ENCODE data around the gene CILP.

CILP gene

DNA sequence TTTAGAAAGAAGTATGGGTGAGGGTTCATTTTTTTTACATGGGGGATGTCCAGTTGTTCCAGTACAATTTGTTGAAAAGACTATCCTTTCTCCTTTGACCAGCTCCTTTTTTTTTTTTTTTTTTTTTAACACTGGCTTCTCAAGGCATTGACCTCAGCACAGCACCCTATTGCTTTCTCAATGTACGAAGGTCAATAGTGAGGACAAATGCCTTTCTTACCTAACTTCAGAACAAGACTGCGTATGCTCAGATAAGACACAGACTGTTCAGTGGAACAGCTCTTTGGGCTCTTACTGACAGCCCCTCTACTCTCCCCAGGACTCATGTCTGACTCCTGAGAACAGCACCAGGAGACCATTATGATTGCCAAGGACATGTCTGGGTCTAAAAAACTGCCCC is 10.4 kb upstream of the CILP start:
- no peak for DNase-seq

DNA sequence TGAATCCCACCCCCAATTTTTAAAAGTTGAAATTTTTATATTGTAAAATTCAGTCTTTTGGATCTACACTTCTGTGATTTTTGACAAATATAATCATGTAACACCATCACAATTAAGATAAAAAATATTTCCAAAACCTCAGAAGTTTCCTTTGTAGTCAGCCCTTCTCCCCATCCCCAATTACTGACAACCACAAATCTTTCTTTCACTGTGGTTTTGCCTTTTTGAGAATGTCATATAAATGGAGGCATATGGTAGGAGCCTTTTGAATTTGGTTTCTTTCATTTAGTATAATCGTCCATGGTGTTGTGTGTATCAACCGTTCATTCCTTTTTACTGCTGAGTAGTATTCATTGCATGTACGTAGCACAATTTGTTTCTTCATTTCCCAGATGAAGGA is 7.9 kb upstream of the CILP start:
- DNase-seq = no peak

DNA sequence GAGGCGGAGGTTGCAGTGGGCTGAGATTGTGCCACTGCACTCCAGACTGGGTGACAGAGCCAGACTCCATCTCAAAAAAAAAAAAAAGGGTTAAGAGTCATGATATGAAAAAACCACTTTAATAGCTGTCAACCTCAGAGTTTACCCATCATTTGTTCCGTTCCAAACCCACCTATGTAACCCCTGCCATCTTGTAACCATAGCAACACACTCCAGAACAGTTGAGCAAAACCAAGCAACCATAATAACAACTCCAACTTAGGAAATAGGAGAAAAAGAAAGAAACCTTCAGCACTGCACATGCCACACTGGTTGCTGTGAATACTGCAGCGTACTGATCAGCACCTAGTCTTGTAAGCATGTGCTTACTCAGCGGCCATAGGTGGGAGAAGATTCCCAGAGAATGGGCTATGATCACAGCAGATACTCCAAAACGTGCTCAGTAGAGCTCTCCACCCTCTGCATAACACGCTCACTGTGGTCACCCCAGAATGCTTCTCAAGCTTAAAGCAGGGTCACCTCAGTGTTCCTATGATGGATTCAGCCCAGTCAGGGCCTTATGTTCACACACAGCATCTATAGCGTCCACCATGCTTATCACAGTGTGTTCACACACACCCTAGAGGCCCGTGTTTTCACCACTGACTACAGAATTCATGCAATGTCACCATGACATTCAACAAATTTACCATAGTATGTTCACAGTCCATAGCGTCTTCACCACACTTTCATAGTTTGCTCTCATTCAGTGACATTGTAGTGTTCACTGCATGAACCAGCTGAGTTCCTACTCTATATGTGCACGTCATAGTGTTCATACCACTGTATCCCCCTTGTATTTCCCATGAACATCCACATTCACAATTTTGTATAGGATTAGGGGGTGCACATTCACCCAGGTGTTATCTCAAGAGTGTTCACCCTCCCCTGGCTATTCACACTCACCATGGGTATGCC is 6.5 kb upstream of the CILP start:
- no peak for DNase-seq

DNA sequence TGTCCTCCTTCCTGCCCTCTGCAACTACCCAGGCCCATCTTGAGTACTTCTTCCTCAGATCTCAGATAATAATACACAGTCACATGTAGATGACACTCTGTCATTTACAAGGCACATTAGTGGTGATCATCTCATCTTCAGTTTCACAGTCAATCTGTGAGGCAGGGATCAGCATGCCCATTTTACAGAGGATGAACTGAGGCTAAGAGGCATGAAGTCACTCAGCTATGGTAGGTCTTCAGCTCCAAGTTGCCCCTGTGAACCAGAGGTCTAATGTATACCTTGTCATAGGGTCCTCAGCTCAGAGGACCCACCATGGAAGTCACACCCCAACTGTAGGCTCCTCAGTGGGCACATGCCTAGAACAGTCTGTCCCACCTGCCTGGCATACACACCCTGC is 4.2 kb upstream of the CILP start:
- DNase-seq = no peak

DNA sequence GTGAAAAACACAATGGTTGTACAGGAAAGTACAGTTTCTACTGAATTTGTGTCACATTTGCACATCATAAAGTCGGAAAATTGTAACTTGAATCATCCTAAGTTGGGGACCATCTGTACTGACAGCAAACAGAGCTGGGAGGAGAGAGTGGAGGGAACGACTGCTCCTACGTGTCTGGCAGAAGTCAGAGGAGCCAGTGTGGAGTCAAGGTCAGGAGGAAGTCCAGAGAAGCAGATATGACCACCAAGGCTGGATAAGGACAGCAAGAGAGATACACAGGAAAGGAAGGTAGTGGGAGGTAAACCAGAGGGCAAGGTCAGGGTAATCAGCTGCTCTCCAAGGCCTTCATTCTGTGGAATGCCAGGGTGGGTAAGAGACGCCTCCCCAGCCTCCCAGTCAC is 2.7 kb upstream of the CILP start:
- DNase-seq = no peak

DNA sequence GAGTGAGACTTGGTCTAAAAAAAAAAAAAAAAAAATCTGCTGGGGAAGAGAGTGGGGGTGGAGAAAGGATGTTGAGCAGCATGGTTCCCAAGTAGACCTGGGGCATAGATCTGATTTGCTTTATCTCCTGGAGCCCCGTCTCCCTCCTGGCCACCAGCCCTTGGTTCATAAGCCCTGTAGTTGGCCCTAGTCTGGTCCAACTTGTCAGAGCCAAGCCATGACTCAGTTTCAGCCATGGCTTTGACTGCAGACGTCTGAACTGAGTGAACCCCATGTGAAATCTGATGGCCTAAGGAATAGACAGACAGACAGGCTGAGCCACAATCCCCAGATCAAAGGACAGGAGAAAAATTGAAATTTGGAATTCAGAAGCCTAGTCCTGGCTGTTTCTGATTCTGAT is 2.0 kb upstream of the CILP start:
- DNase-seq = no peak

DNA sequence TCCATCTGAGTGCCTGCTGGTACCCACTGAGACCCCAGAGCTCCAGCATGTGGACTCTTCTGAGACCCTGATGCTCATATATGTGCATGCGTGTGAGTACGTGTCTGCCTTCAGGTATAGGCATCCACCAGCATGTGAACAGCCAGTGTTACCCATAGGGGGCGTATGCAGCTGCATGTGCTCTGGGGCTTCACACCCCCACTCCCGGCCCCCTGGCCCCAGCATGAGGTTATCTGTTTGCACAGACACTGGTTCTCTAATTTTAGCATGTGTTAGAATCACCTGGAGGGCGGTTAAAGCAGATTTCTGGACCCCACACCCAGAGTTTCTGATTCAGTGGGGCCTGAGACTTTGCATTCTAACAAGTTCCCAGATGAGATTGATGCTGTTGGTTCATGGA is 824 bp upstream of the CILP start:
- DNase-seq = no peak

DNA sequence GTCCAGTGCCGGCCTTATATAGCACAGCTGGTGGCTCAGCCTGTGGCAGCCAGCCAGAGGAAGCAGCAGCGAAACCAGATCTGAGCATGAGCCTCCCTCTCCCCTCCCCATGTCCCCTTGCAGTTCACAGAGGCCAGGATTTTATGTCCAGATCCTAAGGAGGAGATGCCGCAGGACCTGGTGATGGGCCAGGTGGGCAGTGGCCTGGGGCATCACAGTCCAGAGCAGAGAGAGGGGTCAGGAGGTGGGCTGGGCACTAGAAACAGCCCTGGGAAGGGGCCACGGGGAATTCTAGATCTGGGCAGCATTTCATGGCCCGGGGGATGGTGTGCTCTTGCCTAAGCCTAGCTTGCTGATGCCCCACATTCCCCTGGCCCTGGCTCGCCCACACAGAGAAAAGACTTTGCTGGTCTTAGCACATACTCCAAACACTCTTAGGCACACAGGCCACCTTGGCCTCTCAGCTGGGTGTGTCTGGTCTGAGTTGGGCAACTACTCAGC is 259 bp upstream of the CILP start:
- no peak for DNase-seq

DNA sequence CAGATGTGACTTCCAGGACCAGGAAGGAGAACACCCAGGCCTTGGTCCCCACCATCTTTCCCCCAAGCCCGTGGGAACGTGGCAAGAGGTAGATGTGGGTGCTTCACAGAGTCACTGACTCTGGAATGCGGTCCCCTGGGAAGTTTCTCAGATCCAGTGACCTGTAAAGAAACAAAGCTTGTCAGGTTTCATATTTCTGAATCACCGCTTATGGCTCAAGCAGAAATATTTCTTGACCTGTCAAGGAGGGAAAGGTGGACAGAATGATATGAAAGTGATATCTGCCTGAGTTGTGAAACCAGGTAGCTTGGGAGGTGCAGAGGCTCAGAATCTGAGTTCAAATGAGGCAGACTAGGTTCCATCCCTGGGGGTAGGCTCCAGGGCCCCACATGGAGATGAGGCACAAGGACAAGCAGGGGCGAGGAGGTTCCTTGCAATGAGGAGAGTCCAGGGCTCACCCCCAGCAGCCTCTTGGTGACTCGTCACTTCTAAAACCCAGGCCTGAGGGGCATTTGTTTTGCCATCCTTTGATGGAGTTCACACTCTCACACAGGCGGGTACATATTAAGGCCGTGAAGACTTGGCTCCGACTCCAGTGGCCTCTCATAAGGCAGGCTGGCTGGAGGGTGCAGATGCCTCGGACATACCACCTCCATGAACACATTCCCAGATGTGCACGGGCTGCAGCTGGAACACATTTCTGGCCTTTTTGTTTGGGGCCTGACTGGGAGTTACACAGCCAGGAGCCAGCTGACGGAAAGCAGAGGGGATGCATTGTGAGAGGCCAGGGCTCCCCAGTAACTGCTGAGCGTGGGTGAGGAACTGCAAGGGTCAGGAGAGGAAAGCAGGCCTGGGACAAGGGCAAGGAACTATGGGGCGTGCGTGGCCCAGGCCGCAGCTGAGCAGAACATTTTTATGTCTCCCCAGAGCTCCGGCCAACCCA is 1.3 kb downstream of the CILP start:
- DNase-seq = no peak

DNA sequence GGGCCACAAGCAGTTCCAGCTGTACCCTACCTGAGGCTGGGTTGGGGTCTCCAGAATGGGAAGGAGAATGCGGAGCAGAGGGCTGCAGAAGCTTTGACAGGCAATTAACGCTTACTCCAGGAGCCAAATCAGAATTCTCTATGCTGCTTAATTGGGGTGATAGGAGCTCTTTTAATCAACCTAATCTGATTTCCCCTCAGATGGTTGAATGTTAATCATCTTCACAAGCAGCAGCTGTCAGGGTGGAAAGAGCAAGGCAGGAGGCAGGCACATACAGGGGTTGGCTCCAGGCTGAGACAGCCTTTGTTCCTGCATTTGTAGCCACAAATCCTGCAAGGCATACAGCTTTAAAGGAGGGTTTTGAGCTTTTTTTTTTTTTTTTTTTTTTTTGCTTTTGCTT is 2.6 kb downstream of the CILP start:
- DNase-seq = no peak

DNA sequence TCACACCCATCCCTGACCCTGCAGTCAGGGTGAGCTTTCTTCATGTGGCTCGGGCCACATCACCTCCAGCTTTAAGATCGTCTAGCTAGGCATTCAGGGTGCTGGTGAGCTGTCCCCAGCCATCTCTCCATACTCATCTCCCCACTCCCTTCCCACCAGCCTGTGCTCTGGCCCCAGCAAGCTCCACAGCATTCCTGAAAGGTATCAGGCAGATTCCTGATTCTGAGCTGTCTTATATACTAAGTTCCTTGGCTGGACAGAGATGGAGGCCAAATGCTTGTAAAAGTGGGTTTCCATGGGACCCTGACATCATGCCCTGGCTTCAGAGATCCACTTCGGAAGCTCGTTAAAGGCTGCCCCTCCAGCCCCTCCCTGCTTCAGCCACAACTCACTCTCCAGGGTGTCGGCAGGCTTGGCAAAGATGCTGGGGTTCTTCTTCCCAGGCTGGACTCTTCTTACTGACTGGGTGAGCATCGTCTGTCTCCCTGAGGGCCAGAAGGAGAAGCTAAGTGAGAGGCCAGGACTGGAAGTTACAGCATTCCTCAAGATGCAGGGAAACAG is 3.9 kb downstream of the CILP start:
- no peak for DNase-seq

DNA sequence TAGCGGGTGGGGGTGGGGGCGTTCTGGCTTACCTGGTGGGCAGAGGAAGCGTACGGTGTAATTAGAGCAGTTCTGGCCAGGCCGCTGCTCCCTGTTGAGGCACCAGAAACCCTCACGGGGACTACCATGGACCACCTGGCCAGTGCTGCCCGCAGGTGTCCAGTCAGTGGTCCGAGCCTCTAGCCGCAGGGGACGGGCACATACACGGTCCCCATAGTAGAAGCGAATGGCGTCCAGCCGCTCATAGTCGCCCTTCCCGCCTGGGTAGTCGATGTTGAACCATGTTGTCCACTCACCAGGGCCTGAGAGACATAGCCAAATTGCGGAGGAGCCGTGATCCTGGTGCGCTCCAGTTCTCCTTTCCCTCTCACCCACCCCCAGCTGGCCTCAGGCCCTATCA is 4.5 kb downstream of the CILP start:
- DNase-seq = no peak

DNA sequence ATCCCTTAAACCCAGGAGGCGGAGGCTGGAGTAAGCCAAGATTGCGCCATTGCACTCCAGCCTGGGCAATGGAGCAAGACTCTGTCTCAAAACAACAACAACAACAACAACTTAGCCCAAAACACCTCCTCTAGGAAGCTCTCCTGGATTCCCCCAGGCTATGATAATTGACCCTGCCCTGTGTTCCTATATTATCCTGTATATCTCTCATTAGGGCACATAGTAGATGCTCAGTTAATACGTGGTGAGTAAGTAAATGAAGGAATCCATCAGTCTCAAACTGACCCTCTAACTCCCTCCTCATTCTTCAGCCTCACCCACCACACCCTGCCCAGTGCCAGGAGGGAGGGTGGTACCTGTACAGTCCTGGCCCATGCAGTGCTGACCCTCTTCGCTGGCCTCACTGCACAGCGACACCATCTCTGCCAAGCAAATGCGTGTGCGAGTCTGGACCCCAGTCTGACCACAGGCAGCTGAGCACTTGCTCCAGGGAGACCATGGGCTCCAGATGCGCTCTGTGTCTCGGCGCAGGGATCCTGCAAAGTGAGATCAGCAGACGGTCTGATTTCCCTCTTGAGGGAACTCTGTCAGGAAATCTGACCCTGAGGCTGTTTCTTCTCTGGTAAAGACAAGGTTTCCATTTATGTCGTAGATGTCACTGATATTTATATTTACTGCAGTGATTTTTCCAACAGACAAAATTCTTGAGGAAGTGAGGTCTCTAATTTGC is 6.2 kb downstream of the CILP start:
- DNase-seq = no peak

DNA sequence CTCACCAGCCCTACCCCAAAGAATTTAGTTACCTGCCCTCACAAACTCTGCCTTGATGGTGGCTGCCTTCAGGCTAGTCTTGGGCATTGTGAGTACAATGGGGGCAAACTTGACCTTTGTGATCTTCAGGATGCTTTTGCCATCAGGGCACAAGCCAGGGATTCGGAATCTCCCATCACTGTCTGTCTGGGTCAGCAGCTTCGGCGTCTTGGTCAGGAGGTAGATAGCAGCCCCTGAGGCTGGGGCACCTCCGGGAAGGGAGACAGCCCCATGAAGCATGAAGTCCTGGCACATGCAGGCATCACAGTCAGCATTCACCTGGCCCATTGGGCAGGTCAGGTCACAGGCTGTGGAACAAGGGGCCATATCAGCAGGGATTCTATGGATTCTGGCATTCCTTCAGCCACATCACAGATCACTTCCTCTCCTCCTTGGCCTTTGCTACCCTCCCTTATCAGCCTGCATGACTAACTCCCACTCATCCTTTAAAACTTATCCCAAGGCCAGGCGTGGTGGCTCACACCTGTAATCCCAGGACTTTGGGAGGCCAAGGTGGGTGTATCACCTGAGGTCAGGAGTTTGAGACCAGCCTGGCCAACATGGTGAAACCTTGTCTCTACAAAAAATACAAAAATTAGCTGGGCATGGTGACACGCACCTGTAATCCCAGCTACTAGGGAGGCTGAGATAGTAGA is 6.9 kb downstream of the CILP start:
- DNase-seq = no peak

DNA sequence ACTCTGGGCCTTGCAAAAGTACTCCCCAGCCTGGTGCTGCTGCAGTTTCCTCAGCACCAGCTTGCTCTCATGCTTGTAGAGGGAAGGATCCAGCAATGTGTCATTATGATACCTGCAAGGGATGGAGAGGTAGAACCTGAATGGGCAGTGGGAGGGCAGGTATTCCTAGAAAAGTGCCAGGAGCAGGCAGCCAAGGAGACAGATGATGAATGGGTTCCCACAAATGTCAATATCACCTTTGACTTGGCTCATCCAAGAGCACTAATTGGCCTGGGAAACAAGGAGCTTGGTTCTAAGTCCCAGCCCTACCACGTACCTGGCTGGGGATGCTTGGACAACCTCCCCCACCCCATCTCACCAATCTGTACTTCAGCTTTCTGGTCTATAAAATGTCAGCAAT is 9.4 kb downstream of the CILP start:
- no peak for DNase-seq

DNA sequence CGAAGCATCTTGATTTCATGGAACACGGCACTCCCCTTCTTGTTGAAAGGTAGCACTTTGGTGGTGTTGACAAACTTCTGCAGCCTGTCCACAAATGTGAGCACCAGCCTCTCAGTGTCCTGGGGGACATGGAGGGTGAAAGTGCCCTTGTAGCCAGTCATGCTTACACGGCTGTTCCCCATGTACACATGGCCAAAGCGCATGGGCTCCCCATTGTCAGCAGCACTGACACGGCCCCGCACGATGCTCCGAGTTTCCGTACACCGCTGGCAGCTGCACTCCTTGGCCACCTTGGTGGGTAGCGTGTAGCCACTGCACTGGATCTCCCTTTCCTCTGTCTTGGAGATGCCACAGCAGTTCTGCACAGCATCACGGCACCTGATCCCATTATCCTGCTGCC is 12.7 kb downstream of the CILP start:
- no peak for DNase-seq

DNA sequence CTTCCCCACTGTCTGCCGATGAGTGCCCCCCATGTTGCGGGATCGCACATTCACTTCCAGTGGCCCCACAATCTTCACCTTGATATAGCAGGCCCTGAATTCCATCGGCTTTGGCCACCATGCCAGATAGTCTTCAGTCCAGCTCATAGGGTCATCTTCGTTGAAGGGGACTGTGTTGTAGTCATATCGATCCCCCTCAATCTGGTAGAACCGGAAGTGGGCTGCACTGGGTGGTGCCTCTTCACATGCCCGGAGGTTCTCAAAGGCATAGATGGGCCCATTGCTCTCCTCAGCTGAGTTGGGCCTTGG is 14.0 kb downstream of the CILP start:
- DNase-seq = no peak

DNA sequence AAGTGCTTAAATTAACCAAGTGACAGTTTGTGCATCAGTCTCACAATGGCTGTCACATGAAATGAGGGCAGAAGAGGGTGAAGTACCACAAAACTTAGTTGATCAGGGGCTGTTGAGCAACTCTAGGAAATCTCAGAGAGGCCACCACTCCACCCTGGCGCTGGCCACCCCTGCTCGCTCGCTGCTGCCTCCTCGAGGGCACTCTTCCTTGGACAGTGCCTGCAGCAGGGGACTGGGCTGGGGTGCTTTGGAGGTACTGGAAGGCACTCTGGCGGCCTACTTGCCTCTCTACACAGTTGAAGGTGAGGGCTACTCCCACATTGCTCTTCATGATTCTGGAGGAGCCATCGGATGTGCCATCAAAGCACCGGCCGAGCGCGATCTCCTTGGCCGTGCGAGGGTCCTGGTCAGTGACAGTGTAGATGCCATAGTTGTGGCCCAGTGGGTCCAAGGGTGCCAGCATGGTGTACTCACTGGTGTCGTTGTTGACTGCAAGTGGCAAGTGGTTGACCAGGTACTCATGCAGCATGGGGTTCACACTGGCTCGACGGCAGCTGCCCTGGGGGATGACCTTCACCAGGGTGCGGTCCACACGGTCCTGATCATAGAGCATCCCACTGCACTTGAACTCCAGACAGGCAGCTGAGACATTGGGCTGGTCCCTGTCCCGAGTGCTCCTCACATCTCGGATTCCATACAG is 14.5 kb downstream of the CILP start:
- DNase-seq = no peak

DNA sequence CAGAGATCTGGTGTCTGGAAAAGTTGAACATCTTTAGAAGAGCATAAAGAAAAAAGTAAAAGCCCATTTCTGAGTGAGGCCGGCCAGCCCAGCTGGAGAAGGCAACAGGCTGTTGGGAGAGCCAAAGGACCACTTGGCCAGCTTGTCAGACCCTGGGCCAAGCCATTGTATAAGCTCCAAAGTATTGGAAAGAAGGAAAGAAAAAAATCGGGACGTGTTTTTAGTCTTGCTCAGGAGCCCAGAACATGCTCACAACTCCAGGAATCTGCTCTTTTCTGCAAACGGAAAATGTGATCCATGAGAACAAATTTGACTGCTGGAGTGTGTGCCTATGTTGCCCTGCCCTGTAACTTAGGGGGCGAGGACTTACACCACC is 15.7 kb downstream of the CILP start:
- DNase-seq = no peak

DNA sequence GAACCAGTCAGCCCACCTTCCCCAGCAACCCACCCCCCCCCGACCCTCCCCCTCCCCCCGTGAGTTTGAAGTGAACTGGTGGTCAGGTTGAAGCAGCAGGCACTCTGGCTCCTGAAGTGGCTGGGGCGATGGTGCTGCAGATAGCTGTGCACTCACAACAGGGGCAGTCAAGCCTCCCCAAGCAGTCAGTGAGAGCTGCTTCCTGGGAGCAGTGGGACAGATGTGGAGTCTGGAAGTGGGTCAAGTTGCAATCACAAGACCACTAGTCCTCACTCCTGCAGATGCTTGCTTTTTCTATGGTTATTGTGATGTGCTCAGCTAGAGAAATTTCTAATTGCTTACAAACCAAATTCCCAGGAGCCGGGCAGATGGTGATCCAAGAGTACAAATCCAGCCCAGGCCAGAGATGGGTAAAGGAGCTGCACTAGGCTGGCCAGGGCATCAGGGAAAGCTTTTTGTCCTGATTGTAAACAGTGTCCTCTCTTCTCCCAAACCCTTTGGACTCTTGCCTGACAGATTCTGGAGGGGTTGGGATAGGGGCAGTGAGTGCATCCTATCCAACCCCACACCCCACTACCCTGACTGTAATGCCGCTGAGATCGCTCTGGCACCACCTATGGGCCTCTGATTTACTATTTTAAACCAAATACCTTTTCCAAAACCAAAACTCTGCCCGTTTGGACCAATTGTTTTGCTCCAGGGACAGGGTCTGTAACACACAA is 16.3 kb downstream of the CILP start:
- no peak for DNase-seq

DNA sequence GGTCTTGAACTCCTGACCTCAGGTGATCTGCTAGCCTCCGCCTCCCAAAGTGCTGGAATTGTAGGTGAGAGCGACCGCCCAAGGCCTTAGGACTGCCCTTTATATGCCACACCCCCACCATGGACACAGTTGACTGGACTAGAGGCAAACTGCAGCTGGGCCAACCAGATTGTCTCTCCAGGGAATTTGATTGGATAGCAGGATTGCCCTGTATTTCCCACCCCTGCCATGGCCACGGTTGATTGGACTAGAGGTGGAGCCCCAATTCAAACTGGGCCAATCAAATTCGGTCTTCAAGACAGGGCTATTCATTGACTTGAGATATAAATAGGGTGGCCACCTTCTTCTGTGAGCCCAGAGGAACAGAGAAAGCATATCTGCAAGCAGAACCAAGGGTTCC is 19.3 kb downstream of the CILP start:
- DNase-seq = peak; percentile 14
